HepG2 (cell line): ENCODE results near the gene TOMM7. TPM values are rescaled to one million over a fixed set of nuclear protein-coding genes. Genes with fewer than 3 reads are reported as not detected.
A peak's percentile ranks its signal among the peaks of the same experiment; 100 is the strongest.

ENCODE experiments used
- ATAC-seq: fragments of 200-7000 bp; cut with Tn5 transposase; 3 replicates; pipeline ENCODE4 v1.9.1; 2020; ENCODE audit warnings: mild to moderate bottlenecking, moderate library complexity
- BruUV-seq: library from RNA; stranded (reverse); fragments of 400-500 nt; replicated peaks from 2 replicates; lab custom pipeline; 2021; lab: Mats Ljungman, UMichigan
- CTCF ChIA-PET: fragments of 300-600 bp; formaldehyde crosslinking; extraction: SDS; loops from one replicate; lab custom pipeline; 2021; ENCODE audit warnings: low total read pairs, inconsistent platforms, low intra/inter-chr PET ratio; lab: Yijun Ruan, JAX
- POLR2A ChIA-PET: fragments of 350-600 bp; sonication (Branson Sonifier 250); formaldehyde crosslinking; loops from one replicate; lab custom pipeline; 2020; ENCODE audit warnings: antibody characterized with exemption, inconsistent platforms; lab: Yijun Ruan, JAX
- DNase-seq: peaks from one replicate; pipeline ENCODE4 v3.0.0-alpha.2; 2015; ENCODE audit warnings: low spot score
- FAIRE-seq: peaks from 3 replicates; lab custom pipeline; 2011; peaks lifted over from hg19 to GRCh38; lab: Jason Lieb, UNC
- H2AFZ ChIP-seq: one replicate; pipeline ENCODE4 v1.6.1; 2011; ENCODE audit warnings: low read length, inconsistent platforms
- H3K27ac ChIP-seq: fragments of 300-600 bp; 3 replicates; pipeline ENCODE4 v1.8.0; 2011; ENCODE audit warnings: mixed run types, mild to moderate bottlenecking, mixed read lengths, low read length, inconsistent platforms; ENCODE audit not compliant: insufficient read depth; ENCODE audit errors: extremely low read length
- H3K27me3 ChIP-seq, 2 experiments: fragments of 200-600 bp in 1 of 2; 2 replicates in 1 of 2; 3 replicates in 1 of 2; pipeline versions ENCODE4 v1.6.0 to v1.8.0; 2011; ENCODE audit warnings: low read length in 2 of 2, mild to moderate bottlenecking in 2 of 2, moderate library complexity in 2 of 2, inconsistent platforms in 1 of 2; ENCODE audit not compliant: insufficient read depth in 2 of 2, control insufficient read depth in 1 of 2
- H3K36me3 ChIP-seq, 2 experiments: fragments of 200-600 bp in 1 of 2; replicated peaks in 1 of 2; 2 replicates in 1 of 2; 3 replicates in 1 of 2; pipeline versions ENCODE4 v1.5.1 to v1.8.0; 2011; ENCODE audit warnings: low read length in 2 of 2, inconsistent platforms in 1 of 2; ENCODE audit not compliant: insufficient read depth in 2 of 2, control insufficient read depth in 1 of 2
- H3K4me1 ChIP-seq: 2 replicates; pipeline ENCODE4 v1.5.1; 2012; ENCODE audit warnings: low read length, inconsistent platforms; ENCODE audit not compliant: insufficient read depth
- H3K4me2 ChIP-seq: 2 replicates; pipeline ENCODE4 v1.6.0; 2011; ENCODE audit warnings: low read depth, low read length, inconsistent platforms
- H3K4me3 ChIP-seq, 3 experiments: fragments of 200-600 bp in 1 of 3; sonication (generic), shearing (Covaris generic) in 1 of 3; replicated peaks in 1 of 3; 2 replicates each; pipeline ENCODE4 v1.5.1; 2011 to 2016; ENCODE audit warnings: low read length in 3 of 3, inconsistent platforms in 2 of 3, low read depth in 2 of 3, mild to moderate bottlenecking in 2 of 3, control low read depth in 1 of 3, mixed read lengths in 1 of 3; ENCODE audit not compliant: insufficient read depth in 1 of 3
- H3K79me2 ChIP-seq: one replicate; pipeline ENCODE4 v1.6.1; 2011; ENCODE audit warnings: low read length, inconsistent platforms; ENCODE audit not compliant: insufficient read depth
- H3K9ac ChIP-seq: 2 replicates; pipeline ENCODE4 v1.6.0; 2011; ENCODE audit warnings: mild to moderate bottlenecking, low read depth, low read length, inconsistent platforms; ENCODE audit not compliant: insufficient read depth
- H3K9me3 ChIP-seq: 2 replicates; pipeline ENCODE4 v1.5.1; 2012; ENCODE audit warnings: mild to moderate bottlenecking, low read length
- H4K20me1 ChIP-seq: 2 replicates; pipeline ENCODE4 v1.6.0; 2011; ENCODE audit warnings: inconsistent platforms, mild to moderate bottlenecking, low read length, moderate library complexity; ENCODE audit not compliant: insufficient read depth
- CC2D1A ChIP-seq: sonication (generic); formaldehyde crosslinking; IDR thresholded peaks from 2 replicates; pipeline ENCODE4 v1.8.1; 2023; ENCODE audit warnings: mild to moderate bottlenecking, missing genetic modification reagents
- CENPBD1 ChIP-seq: sonication (generic); formaldehyde crosslinking; IDR thresholded peaks from 2 replicates; pipeline ENCODE4 v1.8.0; 2022; ENCODE audit warnings: missing genetic modification reagents, low read depth, mild to moderate bottlenecking, borderline replicate concordance
- FOSL1 ChIP-seq: sonication (generic); formaldehyde crosslinking; IDR thresholded peaks from 2 replicates; pipeline ENCODE4 v1.9.0; 2021; ENCODE audit warnings: missing genetic modification reagents, borderline replicate concordance
- GPBP1L1 ChIP-seq: sonication (generic); formaldehyde crosslinking; IDR thresholded peaks from 2 replicates; pipeline ENCODE4 v1.5.0; 2020; ENCODE audit warnings: mild to moderate bottlenecking, missing genetic modification reagents
- HOXA3 ChIP-seq: sonication (generic); formaldehyde crosslinking; IDR thresholded peaks from 2 replicates; pipeline ENCODE4 v1.5.0; 2020; ENCODE audit warnings: missing genetic modification reagents
- MED13 ChIP-seq: sonication (generic); formaldehyde crosslinking; IDR thresholded peaks from 2 replicates; pipeline ENCODE4 v1.5.0; 2020; ENCODE audit warnings: missing genetic modification reagents
- MTA1 ChIP-seq: sonication (generic); formaldehyde crosslinking; IDR thresholded peaks from 2 replicates; pipeline ENCODE4 v1.4.0; 2020; ENCODE audit warnings: missing genetic modification reagents, mild to moderate bottlenecking, borderline replicate concordance
- RFX5 ChIP-seq: IDR thresholded peaks from 2 replicates; pipeline ENCODE4 v1.6.1; 2011; ENCODE audit warnings: low read depth, low read length, improper control_type of control experiment
- RFXANK ChIP-seq: IDR thresholded peaks from 2 replicates; pipeline ENCODE4 v1.6.1; 2016
- SALL1 ChIP-seq: sonication (generic); formaldehyde crosslinking; IDR thresholded peaks from 2 replicates; pipeline ENCODE4 v1.8.0; 2022; ENCODE audit warnings: mild to moderate bottlenecking, missing genetic modification reagents
- SMAD9 ChIP-seq: sonication (generic); formaldehyde crosslinking; IDR thresholded peaks from 2 replicates; pipeline ENCODE4 v1.5.1; 2020; ENCODE audit warnings: mild to moderate bottlenecking, missing genetic modification reagents
- YY1 ChIP-seq: IDR thresholded peaks from 2 replicates; pipeline ENCODE4 v1.6.1; 2011; ENCODE audit warnings: low read length, low read depth, moderate library complexity, mild to moderate bottlenecking; ENCODE audit not compliant: insufficient read depth, insufficient replicate concordance
- ZFP37 ChIP-seq: sonication (generic); formaldehyde crosslinking; IDR thresholded peaks from 2 replicates; pipeline ENCODE4 v1.4.0; 2020; ENCODE audit warnings: missing genetic modification reagents, borderline replicate concordance
- ZNF207 ChIP-seq: fragments of 450-650 bp; IDR thresholded peaks from 2 replicates; pipeline ENCODE4 v1.6.1; 2016; ENCODE audit warnings: antibody characterized with exemption, borderline replicate concordance
- ZNF256 ChIP-seq: sonication (generic); formaldehyde crosslinking; conservative IDR thresholded peaks from 2 replicates; pipeline ENCODE4 v1.4.0; 2020; ENCODE audit warnings: missing genetic modification reagents
- ZNF335 ChIP-seq: sonication (generic); formaldehyde crosslinking; IDR thresholded peaks from 2 replicates; pipeline ENCODE4 v1.4.0; 2020; ENCODE audit warnings: missing genetic modification reagents
- ZNF550 ChIP-seq: sonication (generic); formaldehyde crosslinking; IDR thresholded peaks from 2 replicates; pipeline ENCODE4 v1.4.0; 2020; ENCODE audit warnings: mild to moderate bottlenecking, missing genetic modification reagents, borderline replicate concordance
- ZNF740 ChIP-seq: sonication (generic); formaldehyde crosslinking; IDR thresholded peaks from 2 replicates; pipeline ENCODE4 v1.4.0; 2020; ENCODE audit warnings: missing genetic modification reagents
- WGBS: methylation state at CpG from one replicate; pipeline ENCODE4 v1.1.6; 2017; ENCODE audit warnings: low lambda C conversion rate; 5-methylcytosine and 5-hydroxymethylcytosine counted together
- in situ Hi-C: cut with HindIII; loops from 2 replicates; pipeline ENCODE4 v1.10.0; 2017; ENCODE audit warnings: low pct_unique_long_range_greater_than_20kb; ENCODE audit not compliant: extremely low pct_ligation_motif_present
- intact Hi-C: fragments of 100-400 bp; cut with micrococcal nuclease; formaldehyde crosslinking; loops from one replicate; pipeline ENCODE4 v1.10.0; 2022; ENCODE audit not compliant: unreplicated experiment
- polyA plus RNA-seq, 8 experiments: library from polyadenylated mRNA; depleted of rRNA in 3 of 8; stranded (reverse) in 7 of 8; unstranded in 1 of 8; fragments of >200 nt; fragmentation: Illumina TruSeq in 4 of 8; extraction: Trizol in 4 of 8; gene quantifications; 2 replicates each; pipeline versions ENCODE4 v1.2.1 to v1.2.3, GENCODE V29; 2011 to 2016; ENCODE audit warnings: low read depth in 4 of 8, missing spikeins in 1 of 8, mixed read lengths in 1 of 8; ENCODE audit not compliant: insufficient read depth in 1 of 8
- total RNA-seq, 5 experiments: library from RNA; depleted of rRNA; stranded (reverse); fragments of >200 nt; fragmentation: Illumina TruSeq; extraction: Trizol; gene quantifications; 2 replicates each; pipeline ENCODE4 v1.2.3, GENCODE V29; 2016; ENCODE audit warnings: low read depth in 1 of 5

Gene TOMM7
- total and polyA plus RNA-seq, 2 of the 13 experiments (the other 11 are each of a cell fraction or from before 2014, with no cell fraction given), result 251 to 369 TPM

GRCh38 chr7:22872096-22872807, 49.6 kb upstream of the TOMM7 start:
- no peaks in the 10 kb centered on the region for H4K20me1 ChIP-seq
- no peak overlapping the region for H2AFZ ChIP-seq
- ATAC-seq, result peak; percentile 46
- DNase-seq, result no peak
- no peak for TF ChIP-seq ZNF256
- no peak for TF ChIP-seq GPBP1L1
- 0 out of 2 replicates have a peak, but pooled peaks have one; percentile 47 for TF ChIP-seq RFXANK (CRISPR knock-in tag)
- peak; percentile 90 for TF ChIP-seq RFX5
- TF ChIP-seq MED13, result no peak
- TF ChIP-seq MTA1, result no peak
- no peak for TF ChIP-seq SALL1
- no peak for TF ChIP-seq YY1
- no peak overlapping the region for H3K27ac ChIP-seq
- POLR2A ChIA-PET, result no interaction called here
- no peaks in the 10 kb centered on the region for H3K9me3 ChIP-seq
- no peaks in the 10 kb centered on the region for H3K79me2 ChIP-seq
- no peaks in the 10 kb centered on the region for H3K4me1 ChIP-seq
- no TSS peak for BruUV-seq
- H3K9ac ChIP-seq, result no peak overlapping the region
- intact Hi-C loops (no loop called here), in situ Hi-C loops (no loop called here)
- no peaks in the 10 kb centered on the region for H3K36me3 ChIP-seq
- WGBS, result 84% methylated on average over 6 of the region's 7 CpGs
- no peak for FAIRE-seq
- H3K4me3 ChIP-seq, result no peak overlapping the region
- CTCF ChIA-PET, result no interaction called here
- no peaks in the 10 kb centered on the region for H3K27me3 ChIP-seq
- no peak overlapping the region for H3K4me2 ChIP-seq

GRCh38 chr7:22871661-22872060, 49.0 kb upstream of the TOMM7 start:
- no peak for ATAC-seq
- no TSS peak for BruUV-seq
- CTCF ChIA-PET, result no interaction called here

More at GRCh38 chr7:22871661-22872060, 49.0 kb upstream of the TOMM7 start:
- no peak overlapping the region for H2AFZ ChIP-seq
- no peak overlapping the region for H3K9ac ChIP-seq
- in situ Hi-C loops, result no loop called here
- H3K27ac ChIP-seq, result no peak overlapping the region
- no peaks in the 10 kb centered on the region for H3K27me3 ChIP-seq
- H3K36me3 ChIP-seq, result no peaks in the 10 kb centered on the region
- POLR2A ChIA-PET, result no interaction called here
- TF ChIP-seq ZNF207 (no peak), HOXA3 (CRISPR knock-in tag) (no peak), ZNF550 (CRISPR knock-in tag) (no peak), SMAD9 (CRISPR knock-in tag) (no peak), FOSL1 (CRISPR knock-in tag) (no peak), CENPBD1 (CRISPR knock-in tag) (no peak), ZNF335 (CRISPR knock-in tag) (no peak), CC2D1A (CRISPR knock-in tag) (no peak), ZNF740 (CRISPR knock-in tag) (no peak), ZFP37 (CRISPR knock-in tag) (no peak)
- FAIRE-seq, result no peak
- intact Hi-C loops, result no loop called here
- H3K4me2 ChIP-seq, result no peak overlapping the region
- no peak overlapping the region for H3K4me3 ChIP-seq
- DNase-seq, result no peak
- H3K79me2 ChIP-seq, result no peaks in the 10 kb centered on the region
- no peaks in the 10 kb centered on the region for H3K9me3 ChIP-seq
- H3K4me1 ChIP-seq, result no peaks in the 10 kb centered on the region
- no peaks in the 10 kb centered on the region for H4K20me1 ChIP-seq
